CD14-positive monocyte (primary cell): ENCODE measurements around the gene DGUOK. TPM values are rescaled to one million over a fixed set of nuclear protein-coding genes. Genes with fewer than 3 reads are reported as not detected.
A peak's percentile ranks its signal among the peaks of the same experiment; 100 is the strongest.

Experiments
- DNase-seq, 3 donors: peaks; one replicate each; pipeline ENCODE4 v3.0.0-alpha.2; 2011 to 2022
- H2AFZ ChIP-seq: 2 replicates; pipeline ENCODE4 v1.6.0; 2012; ENCODE audit warnings: mild to moderate bottlenecking, low read depth, low read length, inconsistent platforms; ENCODE audit not compliant: insufficient read depth, poor library complexity, severe bottlenecking
- H3K27ac ChIP-seq, 2 donors: 1 replicate in 1 of 2; 2 replicates in 1 of 2; pipeline ENCODE4 v1.5.1; 2012 to 2013; ENCODE audit warnings: low read length in 2 of 2, control low read depth in 1 of 2, inconsistent platforms in 1 of 2, low read depth in 1 of 2, mild to moderate bottlenecking in 1 of 2
- H3K27me3 ChIP-seq, 2 donors: one replicate each; pipeline versions ENCODE4 v1.6.0 to v1.6.1; 2011 to 2013; ENCODE audit warnings: low read length in 2 of 2; ENCODE audit not compliant: control insufficient read depth in 2 of 2, insufficient read depth in 2 of 2
- H3K36me3 ChIP-seq, 2 donors: replicated peaks in 1 of 2; 1 replicate in 1 of 2; 2 replicates in 1 of 2; pipeline versions ENCODE4 v1.5.1 to v1.6.1; 2012 to 2013; ENCODE audit warnings: low read length in 2 of 2, control low read depth in 1 of 2, inconsistent platforms in 1 of 2, mild to moderate bottlenecking in 1 of 2; ENCODE audit not compliant: insufficient read depth in 2 of 2, control insufficient read depth in 1 of 2
- H3K4me1 ChIP-seq, 2 donors: 1 replicate in 1 of 2; 2 replicates in 1 of 2; pipeline versions ENCODE4 v1.5.1 to v1.6.1; 2012 to 2013; ENCODE audit warnings: low read length in 2 of 2, control low read depth in 1 of 2, inconsistent platforms in 1 of 2, mild to moderate bottlenecking in 1 of 2, moderate library complexity in 1 of 2; ENCODE audit not compliant: insufficient read depth in 2 of 2, control insufficient read depth in 1 of 2
- H3K4me2 ChIP-seq: replicated peaks from 2 replicates; pipeline ENCODE3; 2012; ENCODE audit warnings: low read length, moderate library complexity, mild to moderate bottlenecking; ENCODE audit not compliant: poor library complexity, severe bottlenecking; ENCODE audit errors: extremely low read depth
- H3K4me3 ChIP-seq, 3 experiments: fragments of 200-600 bp in 1 of 3; sonication (generic) in 1 of 3; replicated peaks in 1 of 3; 1 replicate in 2 of 3; 2 replicates in 1 of 3; pipeline ENCODE4 v1.5.1; 2011 to 2013; ENCODE audit warnings: low read length in 3 of 3, mild to moderate bottlenecking in 3 of 3, control low read depth in 2 of 3, low read depth in 2 of 3, inconsistent platforms in 1 of 3, moderate library complexity in 1 of 3
- H3K79me2 ChIP-seq: 2 replicates; pipeline ENCODE4 v1.6.0; 2012; ENCODE audit warnings: mild to moderate bottlenecking, control low read depth, inconsistent platforms, low read length, moderate library complexity; ENCODE audit not compliant: insufficient read depth
- H3K9ac ChIP-seq: 2 replicates; pipeline ENCODE4 v1.6.0; 2017; ENCODE audit warnings: low read length, mild to moderate bottlenecking; ENCODE audit not compliant: insufficient read depth, poor library complexity, severe bottlenecking
- H3K9me3 ChIP-seq, 2 donors: replicated peaks in 1 of 2; 1 replicate in 1 of 2; 2 replicates in 1 of 2; pipeline versions ENCODE4 v1.5.1 to v1.6.1; 2012 to 2013; ENCODE audit warnings: low read length in 2 of 2, control low read depth in 1 of 2; ENCODE audit not compliant: control insufficient read depth in 1 of 2, insufficient read depth in 1 of 2
- H4K20me1 ChIP-seq: 2 replicates; pipeline ENCODE4 v1.6.0; 2012; ENCODE audit warnings: mild to moderate bottlenecking, low read length, control low read depth, moderate library complexity; ENCODE audit not compliant: insufficient read depth
- H3K27ac Mint-ChIP-seq, 7 donors: one replicate each; pipeline ENCODE4 v1.8.0; 2020; ENCODE audit warnings: mild to moderate bottlenecking in 7 of 7, mixed read lengths in 7 of 7, moderate library complexity in 6 of 7, inconsistent platforms in 2 of 7
- H3K27me3 Mint-ChIP-seq, 3 donors: one replicate each; pipeline ENCODE4 v1.8.0; 2021 to 2022; ENCODE audit warnings: low read depth in 3 of 3, mild to moderate bottlenecking in 3 of 3, mixed read lengths in 3 of 3, moderate library complexity in 3 of 3, inconsistent platforms in 1 of 3
- H3K36me3 Mint-ChIP-seq, 2 donors: one replicate each; pipeline ENCODE4 v1.8.0; 2020; ENCODE audit warnings: mixed read lengths in 2 of 2, inconsistent platforms in 1 of 2, mild to moderate bottlenecking in 1 of 2
- H3K4me1 Mint-ChIP-seq: one replicate; pipeline ENCODE4 v1.8.0; 2020; ENCODE audit warnings: mild to moderate bottlenecking, mixed read lengths
- H3K4me3 Mint-ChIP-seq, 2 donors: one replicate each; pipeline ENCODE4 v1.8.0; 2020; ENCODE audit warnings: mild to moderate bottlenecking in 2 of 2, mixed read lengths in 2 of 2, moderate library complexity in 1 of 2
- H3K9me3 Mint-ChIP-seq, 7 donors: one replicate each; pipeline ENCODE4 v1.8.0; 2020 to 2022; ENCODE audit warnings: mixed read lengths in 7 of 7, mild to moderate bottlenecking in 6 of 7, moderate library complexity in 6 of 7, inconsistent platforms in 2 of 7
- CTCF ChIP-seq: fragments of 200-600 bp; IDR thresholded peaks from one replicate; pipeline ENCODE4 v1.8.0; 2022; ENCODE audit warnings: antibody characterized with exemption, mild to moderate bottlenecking
- WGBS: methylation state at CpG from one replicate; pipeline ENCODE4 v1.1.5; 2013; ENCODE audit warnings: missing lambda C conversion rate; ENCODE audit not compliant: insufficient coverage; 5-methylcytosine and 5-hydroxymethylcytosine counted together
- intact Hi-C, 2 donors: fragments of 100-400 bp; cut with micrococcal nuclease; formaldehyde crosslinking; loops; one replicate each; pipeline versions ENCODE4 v1.15.0 to v1.15.1; 2023
- polyA plus RNA-seq, 3 donors: library from polyadenylated mRNA; depleted of rRNA in 1 of 3; unstranded in 2 of 3; stranded (reverse) in 1 of 3; fragments of 300-500 nt in 2 of 3; fragments of >200 nt in 1 of 3; fragmentation: Illumina TruSeq in 2 of 3; gene quantifications; 1 replicate in 2 of 3; 2 replicates in 1 of 3; pipeline ENCODE4 v1.2.3, GENCODE V29; 2012 to 2021

DGUOK gene
- polyA plus RNA-seq, 3 donors: 62.9 to 129 (median 123) TPM

- peaks cover 100% of the 10 kb centered on the region for H3K79me2 ChIP-seq
- no peak overlapping the region for H3K4me3 ChIP-seq
- no peaks in the 10 kb centered on the region for H3K27me3 ChIP-seq
- H3K27ac ChIP-seq: peak overlapping the region in 1 of 2 donors; percentile 34
- peaks cover 98% of the 10 kb centered on the region for H4K20me1 ChIP-seq
- H3K4me3 Mint-ChIP-seq: no peak overlapping the region
- no peak overlapping the region for H2AFZ ChIP-seq
- peaks cover 92% of the 10 kb centered on the region for H3K4me1 Mint-ChIP-seq
- H3K9me3 ChIP-seq: no peaks in the 10 kb centered on the region
- peaks cover 59 to 92% of the 10 kb centered on the region in 2 donors for H3K36me3 Mint-ChIP-seq
- peaks cover 62 to 84% of the 10 kb centered on the region in 2 donors for H3K4me1 ChIP-seq
- peaks cover 0 to 2% (median 0%) of the 10 kb centered on the region in 7 donors for H3K9me3 Mint-ChIP-seq
- H3K4me2 ChIP-seq: peak overlapping the region; percentile 8
- H3K36me3 ChIP-seq: peaks cover 17 to 76% of the 10 kb centered on the region in 2 donors
- TF ChIP-seq CTCF: no peak
- DNase-seq: no peak
- intact Hi-C loops: loop anchor here in 1 of 2 donors (5.0 kb wide), 1 partner anchor 47 kb away; no protein-coding TSS in a partner anchor
- 100% methylated on average over 1 of the region's 1 CpG for WGBS
- peak overlapping the region in 3 of 7 donors; percentile 16 to 37 (median 19) for H3K27ac Mint-ChIP-seq
- no peaks in the 10 kb centered on the region for H3K27me3 Mint-ChIP-seq
- no peak overlapping the region for H3K9ac ChIP-seq
Measured at GRCh38 chr2:73990531-73990930, 63.9 kb downstream of the DGUOK start.

- Mint-ChIP-seq H3K27me3 (no peaks in the 10 kb centered on the region), H3K4me3 (no peak overlapping the region), H3K36me3 (peaks cover 54 to 87% of the 10 kb centered on the region in 2 donors), H3K9me3 (peaks cover 0 to 2% (median 0%) of the 10 kb centered on the region in 7 donors), H3K4me1 (peaks cover 89% of the 10 kb centered on the region), H3K27ac (peak overlapping the region in 6 of 7 donors; percentile 19 to 86 (median 64))
- no peaks in the 10 kb centered on the region for H3K27me3 ChIP-seq
- peaks cover 17 to 82% of the 10 kb centered on the region in 2 donors for H3K36me3 ChIP-seq
- H3K4me2 ChIP-seq: no peak overlapping the region
- peak overlapping the region in 1 of 2 donors; percentile 20 for H3K27ac ChIP-seq
- no peak for DNase-seq
- H3K4me3 ChIP-seq: no peak overlapping the region
- H2AFZ ChIP-seq: no peak overlapping the region
- intact Hi-C loops: loop anchor here in 1 of 2 donors (5.0 kb wide), 1 partner anchor 45 kb away; no protein-coding TSS in a partner anchor
- no CpG with 5 or more reads among the region's 4 CpGs for WGBS
- H3K9ac ChIP-seq: no peak overlapping the region
- peaks cover 48 to 71% of the 10 kb centered on the region in 2 donors for H3K4me1 ChIP-seq
- H3K9me3 ChIP-seq: no peaks in the 10 kb centered on the region
- no peak for TF ChIP-seq CTCF
- H4K20me1 ChIP-seq: peaks cover 100% of the 10 kb centered on the region
- H3K79me2 ChIP-seq: peaks cover 100% of the 10 kb centered on the region
Measured at GRCh38 chr2:73992036-73992435, 65.4 kb downstream of the DGUOK start.
